GM12892 (cell line): ENCODE data around the gene KCNA4.

ENCODE experiments used
- DNase-seq: peaks from one replicate; pipeline ENCODE4 v3.0.0; 2011; ENCODE audit not compliant: insufficient read length
- FAIRE-seq: peaks from 2 replicates; lab custom pipeline; 2011; peaks lifted over from hg19 to GRCh38; lab: Jason Lieb, UNC
- POLR2A ChIP-seq: IDR thresholded peaks from 2 replicates; pipeline ENCODE4 v1.6.1; 2011; ENCODE audit warnings: low read depth, low read length, control low read depth
- POLR2AphosphoS5 ChIP-seq: IDR thresholded peaks from 2 replicates; pipeline ENCODE4 v1.6.1; 2011; ENCODE audit warnings: low read depth, low read length, control low read depth
- TAF1 ChIP-seq: IDR thresholded peaks from 2 replicates; pipeline ENCODE4 v1.6.1; 2011; ENCODE audit warnings: low read depth, mild to moderate bottlenecking, control low read depth, low read length, borderline replicate concordance

Gene KCNA4

GRCh38 chr11:30019481-30019880 lies 2.7 kb upstream of the KCNA4 start:
- TF ChIP-seq POLR2A (no peak), POLR2AphosphoS5 (no peak), TAF1 (no peak)
- no peak for FAIRE-seq

GRCh38 chr11:30018495-30018894 lies 1.7 kb upstream of the KCNA4 start:
- DNase-seq (no peak), FAIRE-seq (no peak)
- TF ChIP-seq TAF1 (no peak), POLR2A (no peak), POLR2AphosphoS5 (no peak)

More at GRCh38 chr11:30019481-30019880, 2.7 kb upstream of the KCNA4 start:
- DNase-seq, result no peak

DNA sequence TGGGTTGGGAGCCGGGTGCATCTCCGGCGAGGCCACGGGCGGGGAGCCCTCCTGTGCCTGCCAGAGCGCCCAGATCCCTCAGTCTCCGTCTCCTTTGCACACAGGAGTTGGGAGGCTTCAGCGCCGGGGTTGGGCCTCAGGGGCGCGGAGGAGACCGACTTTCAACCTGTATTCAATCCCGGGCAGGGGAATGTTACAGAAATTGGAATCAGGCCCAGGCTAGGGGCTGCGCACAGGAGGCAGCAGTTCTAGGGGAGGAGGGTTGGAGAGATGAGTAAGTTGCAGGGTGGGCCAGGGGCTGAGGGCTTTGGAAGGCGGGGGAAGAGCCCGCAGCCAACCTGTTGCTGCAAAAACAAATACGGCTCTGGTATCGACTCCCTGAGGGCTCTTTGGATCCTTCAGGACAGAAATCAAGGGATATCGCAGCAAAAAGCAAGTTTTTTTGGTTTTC lies 640 bp upstream of the KCNA4 start:
- FAIRE-seq (no peak), DNase-seq (no peak)
- no peak for TF ChIP-seq POLR2AphosphoS5
- TF ChIP-seq POLR2A, result no peak
- TF ChIP-seq TAF1, result no peak

DNA sequence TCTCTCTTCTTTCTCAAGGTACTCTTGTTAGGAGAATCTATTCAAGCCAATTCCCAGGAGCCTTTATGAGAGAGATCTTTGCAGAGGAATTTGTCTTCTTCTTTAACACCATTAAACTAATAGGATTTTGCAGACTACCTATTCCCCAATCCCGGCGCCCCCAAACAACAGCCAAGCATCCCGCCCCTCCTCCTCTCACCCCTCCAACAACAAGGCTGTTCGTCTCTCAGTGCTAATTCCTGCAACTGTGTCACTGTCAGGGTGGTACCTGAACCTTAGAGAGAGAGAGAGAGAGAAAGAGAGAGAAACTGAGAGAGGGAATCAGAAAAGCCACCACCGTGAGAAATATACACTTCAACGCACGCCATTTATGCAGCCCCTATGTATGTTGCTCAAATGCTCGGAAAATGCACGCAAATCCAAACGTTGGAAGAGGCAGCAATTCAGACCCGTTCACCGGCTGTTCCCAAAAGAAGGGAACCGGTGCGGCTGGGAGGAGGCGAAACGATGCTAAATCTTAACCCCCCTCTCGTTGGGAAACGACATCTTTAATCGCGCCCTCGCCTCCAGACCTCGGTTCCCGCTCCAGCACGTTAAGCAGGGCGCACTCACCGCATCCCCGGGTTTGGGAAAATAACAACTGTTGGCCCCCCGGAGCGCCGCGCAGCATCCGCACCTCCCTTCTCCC lies 961 bp downstream of the KCNA4 start:
- TF ChIP-seq POLR2AphosphoS5 (no peak), POLR2A (no peak), TAF1 (no peak)
- DNase-seq (no peak), FAIRE-seq (no peak)

GRCh38 chr11:30012346-30012745 lies 4.5 kb downstream of the KCNA4 start:
- FAIRE-seq, result no peak
- DNase-seq, result no peak
- no peak for TF ChIP-seq POLR2AphosphoS5
- no peak for TF ChIP-seq POLR2A
- TF ChIP-seq TAF1, result no peak

DNA sequence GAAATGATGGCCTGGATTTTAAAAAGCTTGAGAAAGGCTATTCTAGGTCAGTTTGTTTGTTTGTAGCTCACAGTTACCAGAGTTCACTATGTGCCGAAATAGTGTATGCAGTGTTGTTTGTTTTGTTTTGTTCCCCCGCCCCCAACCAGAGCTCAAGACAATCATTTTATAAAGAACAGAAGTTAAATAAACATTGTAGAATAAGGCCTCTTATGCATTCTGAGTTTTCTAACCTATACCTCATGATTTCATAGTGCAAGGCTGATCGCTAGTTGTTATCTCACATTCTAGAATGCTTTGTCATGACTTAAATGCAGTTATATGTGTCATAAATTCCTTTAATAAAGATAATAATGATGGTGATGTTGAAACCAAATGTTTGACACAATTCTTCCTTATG lies 7.8 kb downstream of the KCNA4 start:
- TF ChIP-seq POLR2AphosphoS5, result no peak
- TF ChIP-seq POLR2A, result no peak
- TF ChIP-seq TAF1, result no peak
- FAIRE-seq, result no peak
- DNase-seq, result no peak

DNA sequence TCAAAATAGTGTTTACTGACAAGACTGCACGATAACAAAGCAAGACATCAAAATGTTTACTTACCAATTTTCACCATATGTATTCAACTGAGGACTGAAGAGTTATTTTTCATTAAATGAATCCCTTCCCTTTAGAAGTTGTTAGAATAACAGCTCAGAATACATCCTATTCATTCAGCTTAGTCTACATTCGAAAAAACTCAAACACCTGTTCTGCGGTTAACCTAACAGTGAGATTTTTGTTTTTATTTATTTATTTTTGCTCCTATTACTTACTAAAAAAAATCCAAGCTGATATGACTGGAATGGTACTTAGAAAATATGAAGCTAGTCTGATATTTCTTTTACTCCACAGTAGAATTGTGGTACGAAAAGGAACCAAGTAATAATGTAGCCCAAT lies 10.0 kb downstream of the KCNA4 start:
- DNase-seq (no peak), FAIRE-seq (no peak)
- TF ChIP-seq POLR2AphosphoS5 (no peak), TAF1 (no peak), POLR2A (no peak)

DNA sequence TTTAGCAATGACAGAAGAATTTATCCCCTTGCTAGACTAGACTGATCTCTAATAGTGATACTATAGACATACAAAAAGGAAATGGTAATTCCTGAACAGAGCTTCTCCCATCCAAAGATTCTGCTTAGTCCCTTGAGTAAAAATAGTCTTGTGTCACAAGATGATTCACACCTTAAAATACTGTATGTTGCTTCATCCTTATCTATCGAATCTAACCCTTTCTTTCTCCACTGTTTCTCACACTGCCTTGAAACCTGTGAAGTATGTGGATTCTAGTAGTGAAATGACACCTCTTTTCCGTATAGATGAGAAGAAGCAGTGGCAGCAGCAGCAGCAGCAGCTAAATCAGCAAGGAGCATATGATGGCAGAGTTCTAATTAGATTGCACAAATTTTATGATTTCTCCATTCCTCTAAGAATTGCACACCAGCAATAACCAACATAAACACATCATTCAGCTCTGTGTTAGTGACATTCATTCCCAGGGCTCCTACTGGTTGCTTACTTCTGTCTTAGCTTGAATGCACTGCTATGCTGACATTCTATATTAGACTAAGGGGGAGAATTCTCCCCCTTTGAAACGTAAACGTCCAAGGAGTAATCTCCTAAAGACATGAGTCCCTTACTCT lies 14.6 kb downstream of the KCNA4 start:
- FAIRE-seq (no peak), DNase-seq (no peak)
- no peak for TF ChIP-seq POLR2AphosphoS5
- no peak for TF ChIP-seq POLR2A
- no peak for TF ChIP-seq TAF1

DNA sequence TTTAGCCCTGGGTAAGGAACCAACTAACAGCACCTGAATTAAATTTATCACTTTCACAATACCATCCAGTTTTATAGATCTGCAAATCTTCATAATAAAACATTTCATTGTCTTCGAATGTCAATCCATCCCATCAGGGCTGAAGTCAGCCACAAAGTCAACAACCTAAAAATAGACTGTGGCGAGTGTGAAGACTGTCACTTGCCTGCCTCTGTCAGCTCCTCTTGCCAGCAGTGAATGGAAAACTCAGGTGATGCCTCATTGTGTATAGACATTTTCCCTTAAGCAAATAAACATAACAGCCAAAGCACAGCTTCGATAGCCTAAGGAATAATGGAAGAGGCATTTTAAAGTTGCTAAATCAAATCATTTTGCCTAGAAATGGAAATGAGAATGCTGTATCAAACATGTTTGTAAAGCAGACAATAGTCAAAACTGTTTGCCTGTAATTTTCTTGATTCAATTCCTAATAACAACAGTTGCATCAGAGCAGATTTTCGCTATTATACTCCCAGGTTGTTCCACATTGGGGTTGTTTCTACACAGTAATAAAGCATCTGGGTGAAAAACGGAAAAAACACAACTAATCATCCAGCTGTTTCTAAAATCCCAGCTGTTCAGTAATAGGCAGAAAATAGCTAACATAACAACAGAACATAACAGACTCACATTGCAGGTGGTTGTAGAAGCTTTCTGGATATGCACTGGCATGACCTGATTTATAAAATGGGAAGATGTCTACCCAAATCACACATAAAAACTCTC lies 15.7 kb downstream of the KCNA4 start:
- TF ChIP-seq TAF1 (no peak), POLR2AphosphoS5 (no peak), POLR2A (no peak)
- no peak for FAIRE-seq
- no peak for DNase-seq

- no peak for TF ChIP-seq TAF1
- DNase-seq (no peak), FAIRE-seq (no peak)
Observed at GRCh38 chr11:29996016-29996415, 20.8 kb downstream of the KCNA4 start.

- FAIRE-seq (no peak), DNase-seq (no peak)
- TF ChIP-seq TAF1, result no peak
- TF ChIP-seq POLR2AphosphoS5, result no peak
- TF ChIP-seq POLR2A, result no peak
Observed at GRCh38 chr11:29989174-29989970, 27.5 kb downstream of the KCNA4 start.

GRCh38 chr11:29985248-29985647 lies 31.6 kb downstream of the KCNA4 start:
- TF ChIP-seq POLR2AphosphoS5, result no peak
- TF ChIP-seq POLR2A, result no peak
- no peak for TF ChIP-seq TAF1
- FAIRE-seq (no peak), DNase-seq (no peak)
